Activated CD4-positive, CD25-positive, alpha-beta regulatory T cell (primary cell): ENCODE data around the gene INKA1.
"Not testable (repeated sequence)": the region's sequence is repeated elsewhere in the genome, so short reads cannot be mapped to it uniquely, and the experiment has no call there.

Experiments
- DNase-seq, 4 experiments: peaks; one replicate each; lab custom pipeline; 2025; lab: John Stamatoyannopoulos, UW

INKA1 gene

GRCh38 chr3:49802719-49803464, at the start of gene INKA1:
Gene INKA1 (plus strand): TSS chr3:49803261. CDS start chr3:49803393, 132 bp downstream.
- peak; percentile 60 to 86 (median 78) for DNase-seq

- DNase-seq, result no peak
Observed at GRCh38 chr3:49754536-49754935, 48.5 kb upstream of the INKA1 start.

GRCh38 chr3:49756036-49756435, 47.0 kb upstream of the INKA1 start:
- no peak for DNase-seq

GRCh38 chr3:49757197-49757596, 45.9 kb upstream of the INKA1 start:
- no peak for DNase-seq

GRCh38 chr3:49759226-49759625, 43.8 kb upstream of the INKA1 start:
- DNase-seq, result no peak

GRCh38 chr3:49761661-49762060, 41.4 kb upstream of the INKA1 start:
- no peak for DNase-seq

- no peak for DNase-seq
Observed at GRCh38 chr3:49763981-49764380, 39.1 kb upstream of the INKA1 start.

GRCh38 chr3:49769286-49769915, 33.7 kb upstream of the INKA1 start:
- no peak for DNase-seq

GRCh38 chr3:49769926-49770325, 33.1 kb upstream of the INKA1 start:
- DNase-seq, result no peak

GRCh38 chr3:49771340-49771938, 31.6 kb upstream of the INKA1 start:
- DNase-seq, result no peak

- DNase-seq, result no peak
Observed at GRCh38 chr3:49772703-49773102, 30.4 kb upstream of the INKA1 start.

GRCh38 chr3:49775538-49775937, 27.5 kb upstream of the INKA1 start:
- no peak for DNase-seq

GRCh38 chr3:49776101-49776500, 27.0 kb upstream of the INKA1 start:
- DNase-seq, result not testable (repeated sequence)

- DNase-seq, result no peak
Observed at GRCh38 chr3:49779358-49780079, 23.5 kb upstream of the INKA1 start.

GRCh38 chr3:49780080-49780974, 22.7 kb upstream of the INKA1 start:
- no peak for DNase-seq

- DNase-seq, result not testable (repeated sequence)
Observed at GRCh38 chr3:49780975-49781365, 22.1 kb upstream of the INKA1 start.

GRCh38 chr3:49781415-49782199, 21.5 kb upstream of the INKA1 start:
- no peak for DNase-seq

GRCh38 chr3:49782277-49782676, 20.8 kb upstream of the INKA1 start:
- DNase-seq, result not testable (repeated sequence)

GRCh38 chr3:49785565-49786356, 17.3 kb upstream of the INKA1 start:
- DNase-seq, result no peak
